A172 (cell line): ENCODE results near the gene SPG7. TPM values are rescaled to one million over a fixed set of nuclear protein-coding genes. Genes with fewer than 3 reads are reported as not detected.
"Not testable (repeated sequence)": the region's sequence is repeated elsewhere in the genome, so short reads cannot be mapped to it uniquely, and the experiment has no call there.

Experiments used
- DNase-seq: peaks from one replicate; pipeline ENCODE4 v3.0.0-alpha.2; 2015; ENCODE audit warnings: low spot score
- total RNA-seq: library from RNA; depleted of rRNA; stranded (reverse); fragments of >200 nt; shearing (Covaris generic); gene quantifications from 2 replicates; pipeline ENCODE4 v1.2.3, GENCODE V29; 2014; rRNA removed

The SPG7 gene
- 171 and 208 TPM in 2 replicates for total RNA-seq

DNA sequence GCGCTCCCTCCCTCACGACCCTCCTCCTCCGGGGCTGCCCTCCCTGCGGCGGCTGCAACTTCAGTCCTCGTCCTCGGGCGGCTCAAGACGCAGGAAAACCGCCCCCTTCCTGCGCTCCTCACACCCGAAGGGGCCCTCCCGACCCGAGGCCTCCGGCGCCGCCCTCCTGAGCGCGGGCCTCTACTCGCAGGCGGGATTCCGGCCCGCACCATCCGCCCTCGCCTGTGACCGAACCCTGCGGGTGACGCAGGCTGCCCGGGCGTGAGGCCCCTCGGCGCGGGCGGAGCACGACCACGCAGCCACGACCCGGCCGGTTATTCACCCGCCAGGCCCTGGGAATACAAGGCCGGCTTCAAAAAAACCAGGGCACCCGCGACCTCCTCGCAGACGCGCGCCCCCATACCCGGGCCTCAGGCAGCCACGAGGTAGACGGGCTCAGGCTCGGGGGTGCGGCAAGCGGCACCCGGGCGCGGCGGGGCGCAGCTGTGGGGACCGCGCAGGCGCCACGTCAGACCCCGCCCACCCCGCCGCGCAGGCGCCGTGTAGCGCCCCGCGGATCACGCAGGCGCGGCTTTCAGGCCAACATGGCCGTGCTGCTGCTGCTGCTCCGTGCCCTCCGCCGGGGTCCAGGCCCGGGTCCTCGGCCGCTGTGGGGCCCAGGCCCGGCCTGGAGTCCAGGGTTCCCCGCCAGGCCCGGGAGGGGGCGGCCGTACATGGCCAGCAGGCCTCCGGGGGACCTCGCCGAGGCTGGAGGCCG, at the start of gene SPG7:
SPG7 (plus strand) TSS at position 570 of the 757 bp plus-strand sequence; CDS start at position 585, 15 bp downstream.
- DNase-seq = peak; percentile 74

DNA sequence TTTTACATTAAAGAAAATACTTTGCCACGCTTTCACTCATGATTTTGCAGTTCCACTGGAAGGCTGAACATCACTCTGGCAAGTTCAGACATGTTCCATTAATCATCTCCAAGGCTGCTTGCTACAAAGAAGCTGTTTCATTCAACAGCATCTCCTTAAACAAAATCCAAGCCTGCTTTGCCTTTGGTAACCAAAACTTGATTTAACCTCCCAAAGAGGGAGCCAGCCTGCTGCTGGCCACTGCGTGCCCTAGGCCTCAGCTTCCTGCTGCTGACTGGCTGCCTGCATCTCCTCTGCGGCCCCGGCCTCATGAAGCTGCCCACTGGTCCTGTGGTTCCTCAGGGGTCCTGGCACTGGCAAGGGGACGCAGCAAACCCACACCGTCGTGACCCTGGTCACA, 49.7 kb upstream of the SPG7 start:
- no peak for DNase-seq

DNA sequence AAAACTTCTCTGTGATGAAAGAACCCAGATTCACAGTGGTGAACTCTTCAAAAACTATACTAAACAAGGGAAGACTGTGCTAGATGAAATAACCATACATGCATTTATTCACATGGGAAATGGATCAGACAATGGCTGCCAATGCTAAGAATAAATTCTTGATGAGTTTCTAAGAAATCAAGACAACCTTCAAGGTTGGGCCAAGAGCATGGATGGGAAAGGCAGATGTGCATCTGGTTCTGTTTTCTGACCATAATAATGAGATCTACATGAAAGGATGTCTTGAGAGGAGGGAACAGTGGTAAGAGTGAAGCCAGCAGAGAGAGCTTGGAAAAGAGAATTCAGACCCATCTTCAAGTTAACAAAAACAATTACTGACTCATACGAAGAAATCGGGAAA, 49.2 kb upstream of the SPG7 start:
- no peak for DNase-seq

DNA sequence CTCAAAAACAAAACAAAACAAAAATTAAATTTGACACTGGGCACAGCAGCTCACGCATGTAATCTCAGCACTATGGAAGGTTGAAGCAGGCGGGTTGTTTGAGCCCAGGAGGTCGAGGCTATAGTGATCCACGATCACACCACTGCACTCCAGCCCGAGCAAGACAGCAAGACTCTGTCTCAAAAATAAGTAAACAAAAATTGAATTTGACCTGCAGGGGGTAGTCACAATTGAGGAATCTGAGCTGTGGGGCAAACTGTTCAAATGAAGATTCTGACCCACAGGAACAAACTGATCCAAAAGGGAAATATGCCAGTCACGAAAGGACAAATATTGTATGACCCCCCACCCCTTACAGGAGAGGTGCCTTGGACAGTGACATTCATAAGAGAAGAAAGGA, 47.6 kb upstream of the SPG7 start:
- DNase-seq = no peak

DNA sequence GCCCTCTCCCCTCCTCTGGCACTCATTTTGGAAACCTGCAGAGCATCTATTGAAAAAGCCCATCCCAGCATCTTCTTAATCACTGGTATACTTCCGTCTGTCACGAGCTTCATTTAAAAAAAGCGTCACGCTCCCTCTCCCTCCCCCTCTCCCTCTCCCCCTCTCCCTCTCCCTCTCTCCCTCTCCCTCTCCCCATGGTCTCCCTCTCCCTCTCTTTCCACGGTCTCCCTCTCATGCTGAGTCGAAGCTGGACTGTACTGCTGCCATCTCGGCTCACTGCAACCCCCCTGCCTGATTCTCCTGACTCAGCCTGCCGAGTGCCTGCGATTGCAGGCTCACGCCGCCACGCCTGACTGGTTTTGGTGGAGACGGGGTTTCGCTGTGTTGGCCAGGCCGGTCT, 46.3 kb upstream of the SPG7 start:
- DNase-seq = not testable (repeated sequence)

DNA sequence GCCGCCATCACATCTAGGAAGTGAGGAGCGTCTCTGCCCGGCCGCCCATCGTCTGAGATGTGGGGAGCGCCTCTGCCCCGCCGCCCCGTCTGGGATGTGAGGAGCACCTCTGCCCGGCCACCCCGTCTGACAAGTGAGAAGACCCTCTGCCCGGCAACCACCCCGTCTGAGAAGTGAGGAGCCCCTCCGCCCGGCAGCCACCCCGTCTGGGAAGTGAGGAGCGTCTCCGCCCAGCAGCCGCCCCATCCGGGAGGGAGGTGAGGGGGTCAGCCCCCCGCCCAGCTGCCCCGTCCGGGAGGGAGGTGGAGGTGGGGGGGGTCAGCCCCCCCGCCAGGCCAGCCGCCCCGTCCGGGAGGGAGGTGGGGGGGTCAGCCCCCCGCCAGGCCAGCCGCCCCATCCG, 45.6 kb upstream of the SPG7 start:
- DNase-seq = not testable (repeated sequence)

DNA sequence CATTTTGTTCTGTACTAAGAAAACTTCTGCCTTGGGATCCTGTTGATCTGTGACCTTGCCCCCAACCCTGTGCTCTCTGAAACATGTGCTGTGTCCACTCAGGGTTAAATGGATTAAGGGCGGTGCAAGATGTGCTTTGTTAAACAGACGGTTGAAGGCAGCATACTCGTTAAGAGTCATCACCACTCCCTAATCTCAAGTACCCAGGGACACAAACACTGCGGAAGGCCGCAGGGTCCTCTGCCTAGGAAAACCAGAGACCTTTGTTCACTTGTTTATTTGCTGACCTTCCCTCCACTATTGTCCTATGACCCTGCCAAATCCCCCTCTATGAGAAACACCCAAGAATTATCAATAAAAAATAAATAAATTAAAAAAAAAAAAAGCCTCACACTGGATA, 44.9 kb upstream of the SPG7 start:
- not testable (repeated sequence) for DNase-seq

DNA sequence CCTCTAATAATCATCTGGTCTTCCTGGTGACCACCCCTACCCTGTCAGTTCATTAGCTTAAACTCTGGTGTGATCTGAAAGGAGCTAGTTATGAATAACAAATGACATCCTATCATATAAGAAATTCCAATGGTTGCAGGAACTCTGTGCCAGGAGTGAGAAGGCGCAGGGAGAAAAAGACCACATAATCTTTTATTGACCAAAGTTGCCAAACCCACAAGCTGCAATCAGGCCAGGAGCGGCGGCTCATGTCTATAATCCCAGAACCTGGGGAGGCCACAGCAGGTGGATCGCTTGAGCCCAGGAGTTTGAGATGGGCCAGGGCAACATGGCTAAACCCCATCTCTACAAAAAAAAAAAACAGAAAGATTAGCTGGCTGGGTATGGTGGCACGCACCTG, 41.3 kb upstream of the SPG7 start:
- no peak for DNase-seq

DNA sequence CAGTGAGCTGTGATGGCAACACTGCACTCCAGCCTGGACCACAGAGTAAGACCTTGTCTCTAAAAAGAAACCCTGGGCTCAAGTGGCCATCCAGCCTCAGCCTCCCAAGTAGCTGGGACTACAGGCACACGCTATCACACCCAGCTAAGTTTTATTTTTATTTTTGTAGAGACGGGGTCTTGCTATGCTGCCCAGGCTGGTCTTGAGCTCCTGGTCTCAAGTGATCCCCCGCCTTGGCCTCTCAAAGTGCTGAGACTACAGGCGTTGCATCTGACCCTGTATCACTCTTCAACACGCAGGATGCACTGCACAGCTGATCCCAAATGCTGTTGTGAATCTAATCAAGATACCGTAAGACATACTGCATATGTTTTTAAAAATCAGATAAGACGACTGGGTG, 40.8 kb upstream of the SPG7 start:
- DNase-seq = no peak

DNA sequence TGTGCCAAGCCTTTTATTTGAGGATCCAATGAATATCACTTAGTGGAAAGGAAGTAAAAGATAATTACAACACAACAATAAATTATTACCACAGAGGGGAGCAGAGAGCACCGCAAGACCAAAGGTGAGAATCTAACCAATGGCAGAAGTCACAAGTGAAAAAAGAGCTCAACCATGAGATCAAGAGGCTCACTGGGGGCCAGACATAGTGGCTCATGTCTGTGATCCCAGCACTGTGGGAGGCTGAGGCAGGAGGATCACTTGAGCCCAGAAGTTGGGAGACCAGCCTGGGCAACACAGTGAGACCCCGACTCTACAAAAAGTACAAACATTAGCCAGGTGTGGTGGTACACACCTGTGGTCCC, 35.5 kb upstream of the SPG7 start:
- DNase-seq = no peak

DNA sequence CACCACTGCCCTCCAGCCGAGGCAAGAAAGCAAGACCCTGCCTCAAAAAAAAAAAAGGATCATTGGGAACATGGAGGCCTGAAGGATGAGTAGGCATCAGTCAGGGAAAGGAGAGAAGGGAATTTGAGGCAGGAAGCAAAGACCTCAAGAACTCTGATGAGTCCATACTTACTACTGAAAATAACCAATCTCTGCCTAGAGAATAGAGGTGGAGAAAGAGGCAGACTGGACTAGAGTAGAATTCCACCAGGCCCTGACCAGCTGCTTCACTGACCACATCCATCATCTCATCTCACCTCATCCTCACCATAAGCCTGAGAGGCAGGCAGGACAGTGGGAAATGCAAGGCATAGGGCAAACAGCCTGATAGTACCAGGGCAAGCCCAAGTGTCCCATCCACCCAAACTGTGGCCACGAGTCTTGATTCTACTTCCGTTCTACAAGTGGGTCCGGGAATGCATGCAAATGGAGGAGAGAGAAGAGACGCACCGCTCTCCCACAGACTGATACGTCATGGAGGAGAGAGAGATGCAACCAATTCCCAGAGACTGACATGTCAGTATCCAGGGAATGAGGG, 35.0 kb upstream of the SPG7 start:
- no peak for DNase-seq

DNA sequence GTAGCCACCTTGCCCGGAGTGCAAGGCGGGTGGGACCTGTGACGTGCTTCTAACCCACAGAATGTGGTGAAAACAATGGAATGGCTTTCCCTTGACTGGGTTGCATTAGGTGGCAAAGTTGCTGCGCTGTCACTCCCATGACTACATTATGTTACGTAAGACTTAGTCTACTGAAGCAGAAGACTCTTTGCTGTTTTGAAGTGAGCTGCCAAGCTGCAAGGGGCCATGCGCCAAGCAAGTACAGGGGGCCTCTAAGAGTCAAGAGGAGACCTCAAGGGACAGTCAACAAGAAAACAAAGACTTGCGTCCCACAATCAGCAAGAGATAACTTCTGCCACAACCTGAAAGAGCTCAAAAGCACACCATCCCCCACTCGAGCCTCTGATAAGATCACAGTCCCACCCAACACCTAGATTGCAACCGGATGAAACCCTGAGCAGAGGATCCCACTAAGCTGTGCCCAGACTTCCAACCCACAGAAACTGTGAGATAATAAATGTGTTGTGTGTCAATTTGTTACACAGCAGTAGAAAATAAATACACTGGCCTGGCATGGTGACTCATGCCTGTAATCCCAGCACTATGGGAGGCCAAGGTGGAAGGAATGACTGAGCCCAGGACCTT, 34.3 kb upstream of the SPG7 start:
- no peak for DNase-seq

DNA sequence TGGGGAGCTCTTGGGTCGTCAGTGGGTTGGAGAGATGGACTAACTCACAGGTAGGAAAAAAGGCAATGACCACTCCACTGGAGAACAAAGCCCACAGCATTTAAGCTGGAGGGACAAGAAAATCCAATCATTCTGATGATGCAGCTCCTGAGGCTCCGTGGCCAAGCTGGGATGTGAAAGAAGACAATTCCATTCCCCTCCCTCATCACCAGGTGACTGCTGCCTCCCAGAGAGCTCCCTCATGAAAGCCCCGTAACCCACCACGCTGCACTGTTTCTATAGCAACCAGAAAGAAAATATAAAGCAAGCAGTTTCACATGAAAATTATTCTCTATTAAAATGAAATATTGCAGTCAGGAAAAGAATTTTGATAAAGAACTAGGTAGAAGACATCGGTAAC, 33.1 kb upstream of the SPG7 start:
- no peak for DNase-seq

DNA sequence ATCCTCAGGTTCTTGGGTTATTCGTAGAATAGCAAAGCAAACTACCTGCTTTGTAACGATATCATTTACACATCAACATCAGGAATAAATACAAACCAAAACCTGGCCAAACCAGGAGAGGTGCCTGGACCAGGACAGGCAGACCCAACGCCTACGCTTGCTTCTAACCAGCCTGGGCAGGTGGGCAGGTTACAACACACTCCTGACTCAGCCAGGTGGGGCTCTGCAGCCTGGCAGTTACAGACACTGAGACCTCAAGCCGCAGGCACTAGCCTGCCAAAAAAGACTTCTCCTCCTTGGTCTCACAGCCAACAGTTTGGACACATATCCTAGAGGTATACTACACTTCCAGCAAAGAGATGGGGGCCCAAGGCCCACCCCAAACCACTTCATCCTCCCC, 31.8 kb upstream of the SPG7 start:
- DNase-seq = no peak

DNA sequence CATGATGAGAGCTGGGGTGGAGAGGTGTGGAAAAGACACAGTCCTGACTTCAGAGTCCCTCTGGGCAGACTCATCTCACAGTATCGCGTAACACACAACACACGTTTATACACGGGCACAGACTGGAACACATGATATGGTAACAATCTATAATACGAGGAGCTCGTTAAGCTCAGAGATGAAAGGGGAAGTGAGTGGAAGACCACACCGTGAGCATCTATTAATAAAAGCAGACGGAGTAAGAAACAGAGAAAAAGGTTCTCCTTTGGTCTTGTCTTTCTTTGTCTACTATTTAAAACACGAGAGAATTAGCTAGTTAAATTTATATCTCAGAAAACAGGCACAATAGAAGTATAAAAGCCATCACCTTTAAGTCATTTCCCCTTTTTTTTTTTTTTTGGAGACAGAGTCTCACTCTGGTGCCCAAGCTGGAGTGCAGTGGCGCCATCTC, 31.4 kb upstream of the SPG7 start:
- DNase-seq = no peak

DNA sequence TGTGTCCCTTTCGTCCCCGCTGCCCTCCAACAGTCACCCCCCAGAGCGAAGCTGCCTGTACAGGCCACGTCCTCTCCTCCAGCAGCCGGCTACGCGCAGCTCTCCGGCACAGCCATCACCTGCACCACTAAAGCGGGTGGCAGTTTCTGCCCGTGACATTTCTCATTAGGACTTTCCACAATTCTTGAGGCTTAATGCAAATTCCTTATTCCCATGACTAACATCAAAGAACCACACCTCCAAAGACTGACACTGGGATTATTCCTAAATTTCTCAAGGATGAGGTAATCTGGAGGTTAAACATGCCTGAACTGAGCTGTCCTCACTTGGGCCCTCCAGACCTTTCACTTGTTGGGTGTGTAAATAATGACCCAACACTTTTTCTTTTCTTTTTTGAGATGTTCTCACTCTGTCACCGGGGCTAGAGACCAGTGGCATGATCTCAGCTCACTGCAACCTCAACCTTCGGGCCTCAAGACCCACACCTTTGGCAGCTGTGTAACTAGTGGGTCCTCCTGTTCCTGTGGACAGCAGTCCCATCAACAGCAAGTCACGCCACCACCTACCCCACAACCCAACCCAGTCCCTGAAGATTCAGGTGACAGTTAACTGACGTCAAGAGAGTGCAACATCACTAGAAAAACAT, 29.5 kb upstream of the SPG7 start:
- DNase-seq = peak; percentile 82

DNA sequence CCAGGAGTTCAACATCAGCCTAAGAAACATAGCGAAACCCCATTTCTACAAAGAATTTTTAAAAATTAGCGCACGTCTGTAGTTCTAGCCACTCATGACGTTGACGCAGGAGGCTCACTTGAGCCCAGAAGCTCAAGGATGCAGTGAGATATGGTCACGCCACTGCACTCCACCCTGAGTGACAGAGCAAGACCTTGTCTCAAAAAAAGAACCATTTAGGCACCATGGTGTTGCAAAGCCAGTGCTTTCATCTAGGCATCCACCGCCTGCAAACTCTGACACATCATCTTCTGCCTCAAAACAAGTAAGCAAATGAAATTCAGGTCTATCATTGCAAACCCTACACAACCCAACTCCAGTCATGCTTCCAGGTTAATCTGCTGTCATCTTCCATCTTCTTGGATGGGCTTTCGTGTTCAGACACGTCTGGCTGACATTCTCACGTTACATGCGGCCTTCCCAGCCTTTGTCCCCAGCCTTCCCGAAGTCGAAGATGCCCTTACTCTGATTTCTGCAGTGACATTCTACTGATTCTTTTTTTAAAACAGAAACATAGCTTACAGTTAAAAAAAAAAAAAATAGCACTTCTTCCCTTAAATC, 26.7 kb upstream of the SPG7 start:
- no peak for DNase-seq

DNA sequence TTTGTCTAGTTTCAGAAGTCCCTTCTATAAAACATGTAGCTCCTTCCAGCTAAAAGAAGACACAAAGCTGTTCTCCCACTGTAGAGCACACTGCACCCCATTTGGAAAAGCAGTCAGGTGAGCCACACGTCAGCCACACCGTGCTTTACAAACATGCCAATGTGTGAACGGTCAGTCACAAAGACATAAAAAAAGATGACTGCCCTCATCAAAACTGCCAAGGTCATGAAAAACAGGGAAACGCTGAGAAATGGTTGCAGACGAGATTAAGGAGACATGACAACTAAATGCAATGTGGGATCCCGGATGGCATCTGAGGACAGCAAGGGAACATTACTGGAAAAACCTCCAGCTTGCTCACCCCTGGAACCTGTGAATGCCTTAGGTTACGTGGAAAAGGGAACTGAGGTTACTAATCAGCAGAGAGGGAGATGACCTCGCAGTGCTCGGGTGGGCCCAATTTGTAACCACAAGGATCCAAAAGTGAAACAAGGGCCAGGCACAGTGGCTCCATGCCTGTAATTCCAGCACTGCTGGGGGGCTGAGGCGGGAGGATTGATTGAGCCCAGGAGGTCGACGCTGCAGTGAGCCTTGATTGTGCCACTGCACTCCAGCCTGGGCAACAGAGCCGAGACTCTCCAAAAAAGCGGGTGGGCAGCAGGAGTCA, 25.9 kb upstream of the SPG7 start:
- DNase-seq = no peak

DNA sequence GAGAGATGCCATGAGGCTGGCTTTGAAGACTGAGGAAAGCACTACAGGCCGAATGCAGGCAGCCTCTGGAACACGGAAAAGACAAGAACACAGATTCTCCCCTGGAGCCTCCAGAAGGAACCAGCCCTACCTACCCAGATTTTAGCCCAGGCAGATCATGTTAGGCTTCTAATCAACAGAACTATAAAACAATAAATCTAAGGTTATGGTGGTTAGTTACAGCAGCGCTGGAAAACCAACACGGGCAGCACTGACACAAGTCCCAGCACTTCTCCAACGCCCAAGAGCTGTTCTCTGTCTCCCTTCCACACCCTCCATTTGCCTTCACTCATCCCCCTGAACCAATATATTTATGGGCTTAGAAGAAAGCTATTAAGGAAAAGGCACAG, 25.4 kb upstream of the SPG7 start:
- no peak for DNase-seq

DNA sequence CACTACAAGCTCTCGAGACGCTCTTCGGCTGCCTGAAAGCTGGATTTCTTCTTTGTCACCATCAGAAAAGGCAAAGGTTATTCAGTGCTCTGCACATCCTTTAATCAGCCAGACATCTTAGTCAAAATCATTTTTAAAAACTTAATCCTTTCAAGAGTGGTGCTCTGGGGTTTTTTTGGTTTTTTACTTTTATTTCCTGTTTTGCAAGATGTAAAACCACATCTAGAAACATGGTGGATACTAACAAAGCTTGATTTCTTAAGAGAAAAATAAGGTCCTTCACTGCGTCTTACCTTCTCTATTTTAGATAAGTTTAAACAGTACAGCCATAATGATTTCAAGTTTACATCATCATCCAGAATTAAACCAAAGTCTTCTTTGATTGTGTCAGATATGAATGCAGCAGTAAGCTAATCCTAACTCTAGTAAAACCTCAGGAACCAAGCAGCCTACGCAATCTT, 24.1 kb upstream of the SPG7 start:
- DNase-seq = no peak

DNA sequence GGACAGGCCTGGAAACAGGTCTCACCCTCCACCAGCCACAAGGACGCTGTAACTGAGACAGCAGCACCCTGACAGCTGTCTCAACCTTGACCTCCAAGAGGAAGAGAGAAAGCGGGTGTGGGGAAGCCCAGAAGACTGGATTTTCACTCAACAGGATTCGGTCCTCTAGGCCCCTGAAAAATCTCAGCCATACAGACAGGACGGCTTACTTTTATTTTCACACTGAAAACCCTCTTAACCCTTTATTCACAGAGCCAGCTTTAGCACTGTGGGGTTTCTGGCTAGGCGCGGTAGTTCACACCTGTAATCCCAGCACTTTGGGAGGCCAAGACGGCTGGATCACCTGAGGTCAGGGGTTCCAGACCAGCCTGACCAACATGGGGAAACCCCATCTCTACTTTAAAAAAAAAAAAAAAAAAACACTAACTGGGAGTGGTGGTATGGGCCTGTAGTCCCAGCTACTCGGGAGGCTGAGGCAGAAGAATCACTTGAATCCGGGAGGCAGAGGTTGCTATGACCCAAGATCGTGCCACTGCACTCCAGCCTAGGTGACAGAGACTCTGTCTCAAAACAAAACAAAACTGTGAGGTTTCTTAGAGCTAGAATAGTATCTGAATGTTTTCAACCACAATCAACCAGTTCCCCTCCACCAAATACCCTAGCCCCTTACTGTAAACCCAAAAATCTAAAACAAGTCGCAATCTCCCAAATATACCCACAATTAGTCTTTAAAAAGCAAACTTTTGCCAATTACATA, 23.1 kb upstream of the SPG7 start:
- DNase-seq = no peak
